ENCODE measurements around the gene ENO2.

- TF ChIP-seq POLR2A (IDR thresholded peaks at IDR 0.05; ENCODE audit: low read length) (no peak), GATA1 (IDR thresholded peaks at IDR 0.05; ENCODE audit: low read depth, low read length) (no peak)
Measured at GRCh38 chr12:6866920-6867412, 47.4 kb upstream of the ENO2 start.

Measured in erythroblast (primary cell).